ENCODE measurements around the gene CLCN6. TPM values are rescaled to one million over a fixed set of nuclear protein-coding genes. Genes with fewer than 3 reads are reported as not detected.

The CLCN6 gene
- total and polyA plus RNA-seq, 2 experiments from 2014 or later: 22.5 to 31.8 TPM

DNA sequence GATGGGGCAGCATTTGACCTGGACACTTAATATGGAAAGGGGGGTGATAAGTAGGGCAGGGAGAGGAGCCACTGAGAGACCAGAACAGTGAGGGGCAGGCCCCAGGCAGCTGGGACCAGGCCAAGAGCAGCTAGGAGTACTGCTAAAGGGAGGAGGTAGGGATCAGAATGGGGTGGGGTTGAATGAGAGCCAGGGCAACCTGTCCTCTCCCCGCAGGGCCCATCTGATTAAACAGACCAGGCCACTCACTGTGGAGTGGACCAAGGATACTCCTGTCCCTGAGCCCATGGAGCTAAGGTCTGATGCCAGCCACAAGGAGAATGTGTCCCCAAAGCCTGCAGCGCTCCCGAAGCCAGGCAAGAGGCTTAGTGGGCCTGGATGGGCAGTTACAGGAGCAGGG lies 41.9 kb upstream of the CLCN6 start:
- DNase-seq (ENCODE audit: low read depth in 1 of 2, low spot score in 1 of 2): no peak
- Histone ChIP-seq H3K9me3 (ENCODE audit: low read depth) (no peaks in the 10 kb centered on the region), H3K36me3 (no peaks in the 10 kb centered on the region), H3K4me1 (ENCODE audit: low read depth) (no peaks in the 10 kb centered on the region), H3K4me3 (no peak overlapping the region), H3K27ac (no peak overlapping the region), H3K27me3 (peaks cover 22% of the 10 kb centered on the region)
- TF ChIP-seq CTCF (IDR thresholded peaks at IDR 0.05; ENCODE audit: low read depth, low read length): no peak

DNA sequence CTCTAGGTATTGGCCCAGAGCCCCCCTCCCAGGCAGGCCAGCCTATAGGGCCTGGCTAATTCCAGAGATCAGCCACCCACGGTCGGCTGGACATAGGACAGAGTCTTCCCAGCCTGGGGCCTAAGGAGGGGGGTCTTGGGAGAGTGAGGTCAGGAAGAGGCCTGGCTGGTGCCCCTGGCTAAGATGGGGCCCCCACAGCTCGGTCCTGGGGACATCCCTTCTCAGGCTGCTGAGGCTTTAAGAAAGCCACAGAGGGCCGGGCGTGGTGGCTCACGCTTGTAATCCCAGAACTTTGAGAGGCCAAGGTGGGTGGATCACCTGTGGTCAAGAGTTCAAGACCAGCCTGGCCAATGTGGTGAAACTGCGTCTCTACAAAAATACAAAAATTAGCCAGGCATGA lies 41.5 kb upstream of the CLCN6 start:
- TF ChIP-seq CTCF (IDR thresholded peaks at IDR 0.05; ENCODE audit: low read depth, low read length): no peak
- H3K9me3 ChIP-seq (ENCODE audit: low read depth): no peaks in the 10 kb centered on the region
- no peak overlapping the region for H3K27ac ChIP-seq
- H3K4me3 ChIP-seq: no peak overlapping the region
- H3K27me3 ChIP-seq: peaks cover 22% of the 10 kb centered on the region
- H3K4me1 ChIP-seq (ENCODE audit: low read depth): no peaks in the 10 kb centered on the region
- no peaks in the 10 kb centered on the region for H3K36me3 ChIP-seq
- DNase-seq (ENCODE audit: low read depth in 1 of 2, low spot score in 1 of 2): no peak

- no peak for TF ChIP-seq CTCF (IDR thresholded peaks at IDR 0.05; ENCODE audit: low read depth, low read length)
- no peak for DNase-seq (ENCODE audit: low read depth in 1 of 2, low spot score in 1 of 2)
Observed at GRCh38 chr1:11765661-11766428, 40.1 kb upstream of the CLCN6 start.

DNA sequence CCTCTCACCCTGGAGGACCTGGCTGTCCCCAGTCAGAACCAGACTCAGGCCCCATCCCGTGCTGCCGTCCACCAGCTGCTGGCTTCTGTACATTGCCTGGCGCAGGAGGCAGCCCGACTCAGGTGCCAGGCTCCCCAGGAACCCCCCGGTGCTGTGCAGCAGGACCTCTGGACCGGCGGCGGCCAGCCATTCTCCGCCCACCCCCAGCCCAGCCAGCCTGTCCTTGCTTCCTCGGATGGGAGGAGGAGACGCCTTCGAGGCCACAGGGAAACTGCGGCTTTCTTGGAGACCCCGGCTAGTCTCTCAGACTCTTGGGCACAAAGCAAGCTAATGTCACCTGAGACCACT lies 39.6 kb upstream of the CLCN6 start:
- Histone ChIP-seq H3K4me3 (no peak overlapping the region), H3K27me3 (peaks cover 12% of the 10 kb centered on the region), H3K9me3 (ENCODE audit: low read depth) (no peaks in the 10 kb centered on the region), H3K27ac (no peak overlapping the region), H3K36me3 (no peaks in the 10 kb centered on the region), H3K4me1 (ENCODE audit: low read depth) (no peaks in the 10 kb centered on the region)
- no peak for TF ChIP-seq CTCF (IDR thresholded peaks at IDR 0.05; ENCODE audit: low read depth, low read length)
- no peak for DNase-seq (ENCODE audit: low read depth in 1 of 2, low spot score in 1 of 2)

More at GRCh38 chr1:11765661-11766428, 40.1 kb upstream of the CLCN6 start:
- Histone ChIP-seq H3K4me1 (ENCODE audit: low read depth) (no peaks in the 10 kb centered on the region), H3K9me3 (ENCODE audit: low read depth) (no peaks in the 10 kb centered on the region), H3K4me3 (no peak overlapping the region), H3K36me3 (no peaks in the 10 kb centered on the region), H3K27me3 (peaks cover 18% of the 10 kb centered on the region), H3K27ac (no peak overlapping the region)

DNA sequence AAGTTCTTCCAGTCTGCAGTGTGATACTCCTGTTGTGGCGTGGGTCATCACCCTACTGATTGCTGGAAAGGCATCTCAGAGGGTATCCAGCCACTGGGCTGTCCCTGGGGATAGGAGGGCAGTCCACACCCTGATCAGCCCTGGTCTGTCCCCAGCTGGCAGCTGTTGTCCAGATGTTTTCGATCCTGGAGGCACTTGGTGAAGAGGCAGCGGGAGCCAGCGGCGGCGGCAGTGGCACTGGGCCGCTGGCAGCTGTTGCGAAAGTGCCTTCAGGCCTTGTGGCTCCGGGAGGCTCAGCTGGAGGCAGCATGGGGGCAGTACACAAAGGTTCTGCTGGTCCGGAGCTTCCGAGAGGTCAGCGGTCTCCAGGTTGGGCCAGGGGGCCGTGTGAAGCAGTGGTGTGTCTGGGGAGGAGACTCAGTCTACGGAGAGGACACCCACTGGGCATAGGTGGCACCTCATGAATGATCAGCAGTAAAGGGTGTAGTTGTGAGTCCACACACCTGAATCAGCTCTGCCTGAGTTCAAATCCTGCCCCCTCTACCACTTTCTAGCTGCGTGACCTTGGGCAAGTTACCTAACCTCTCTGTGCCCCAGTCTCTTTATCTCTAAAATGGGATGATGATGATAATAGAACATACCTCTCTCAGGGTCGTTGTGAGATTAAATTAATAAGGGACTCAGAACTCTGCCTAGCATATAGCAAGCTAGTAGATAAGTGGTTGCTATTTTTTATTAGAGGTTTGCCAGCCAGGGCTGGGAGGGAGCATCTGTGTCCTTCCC lies 37.9 kb upstream of the CLCN6 start:
- no peak for DNase-seq (ENCODE audit: low read depth in 1 of 2, low spot score in 1 of 2)
- Histone ChIP-seq H3K36me3 (no peaks in the 10 kb centered on the region), H3K9me3 (ENCODE audit: low read depth) (no peaks in the 10 kb centered on the region), H3K4me1 (ENCODE audit: low read depth) (no peaks in the 10 kb centered on the region), H3K27me3 (no peaks in the 10 kb centered on the region), H3K4me3 (no peak overlapping the region), H3K27ac (no peak overlapping the region)
- no peak for TF ChIP-seq CTCF (IDR thresholded peaks at IDR 0.05; ENCODE audit: low read depth, low read length)
